Suprapubic skin (tissue), 4 donors: ENCODE results near the gene SCNN1G. TPM values are rescaled to one million over a fixed set of nuclear protein-coding genes. Genes with fewer than 3 reads are reported as not detected.

Experiments used
- DNase-seq, 2 donors: peaks; one replicate each; pipeline ENCODE4 v3.0.0-alpha.2; 2019; ENCODE audit warnings: low spot score in 2 of 2
- H3K27ac ChIP-seq: fragments of 200-600 bp; sonication (generic); one replicate; pipeline ENCODE4 v1.5.1; 2019
- H3K27me3 ChIP-seq: fragments of 200-600 bp; sonication (generic); one replicate; pipeline ENCODE4 v1.5.1; 2019
- H3K36me3 ChIP-seq: fragments of 200-600 bp; sonication (generic); one replicate; pipeline ENCODE4 v1.5.1; 2019
- H3K4me1 ChIP-seq: fragments of 200-600 bp; sonication (generic); one replicate; pipeline ENCODE4 v1.5.1; 2019
- H3K4me3 ChIP-seq: fragments of 200-600 bp; sonication (generic); one replicate; pipeline ENCODE4 v1.5.1; 2019; ENCODE audit warnings: mild to moderate bottlenecking
- H3K9me3 ChIP-seq: fragments of 200-600 bp; sonication (generic); one replicate; pipeline ENCODE4 v1.5.1; 2019
- EP300 ChIP-seq: sonication (generic); formaldehyde crosslinking; IDR thresholded peaks from one replicate; pipeline ENCODE4 v1.6.1; 2017; ENCODE audit warnings: antibody characterized with exemption
- POLR2A ChIP-seq, 2 donors: fragments of 450-650 bp; IDR thresholded peaks; one replicate each; pipeline ENCODE4 v1.6.1; 2017; ENCODE audit warnings: antibody characterized with exemption in 2 of 2, mild to moderate bottlenecking in 2 of 2, moderate library complexity in 2 of 2
- POLR2AphosphoS5 ChIP-seq, 3 donors: sonication (generic); formaldehyde crosslinking; IDR thresholded peaks; one replicate each; pipeline ENCODE4 v1.6.1; 2017; ENCODE audit warnings: antibody characterized with exemption in 3 of 3
- WGBS: methylation state at CpG from one replicate; pipeline ENCODE4 v1.1.5; 2018; 5-methylcytosine and 5-hydroxymethylcytosine counted together
- total RNA-seq, 4 donors: library from RNA; depleted of rRNA; stranded (reverse); fragments of >200 nt; gene quantifications; one replicate each; pipeline ENCODE4 v1.1.0, GENCODE V29; 2016
- TF ChIP-seq, protein P1 (sequence below), 2 donors: fragments of 200-600 bp in 1 of 2; fragments of 450-650 bp in 1 of 2; sonication (generic) in 1 of 2; IDR thresholded peaks; one replicate each; pipeline ENCODE4 v1.5.1; 2016 to 2019; ENCODE audit warnings: antibody characterized with exemption in 2 of 2, mild to moderate bottlenecking in 1 of 2, moderate library complexity in 1 of 2

The SCNN1G gene
- total RNA-seq, 4 donors from 2014 or later, result 8.5 to 25.6 (median 16.6) TPM

DNA sequence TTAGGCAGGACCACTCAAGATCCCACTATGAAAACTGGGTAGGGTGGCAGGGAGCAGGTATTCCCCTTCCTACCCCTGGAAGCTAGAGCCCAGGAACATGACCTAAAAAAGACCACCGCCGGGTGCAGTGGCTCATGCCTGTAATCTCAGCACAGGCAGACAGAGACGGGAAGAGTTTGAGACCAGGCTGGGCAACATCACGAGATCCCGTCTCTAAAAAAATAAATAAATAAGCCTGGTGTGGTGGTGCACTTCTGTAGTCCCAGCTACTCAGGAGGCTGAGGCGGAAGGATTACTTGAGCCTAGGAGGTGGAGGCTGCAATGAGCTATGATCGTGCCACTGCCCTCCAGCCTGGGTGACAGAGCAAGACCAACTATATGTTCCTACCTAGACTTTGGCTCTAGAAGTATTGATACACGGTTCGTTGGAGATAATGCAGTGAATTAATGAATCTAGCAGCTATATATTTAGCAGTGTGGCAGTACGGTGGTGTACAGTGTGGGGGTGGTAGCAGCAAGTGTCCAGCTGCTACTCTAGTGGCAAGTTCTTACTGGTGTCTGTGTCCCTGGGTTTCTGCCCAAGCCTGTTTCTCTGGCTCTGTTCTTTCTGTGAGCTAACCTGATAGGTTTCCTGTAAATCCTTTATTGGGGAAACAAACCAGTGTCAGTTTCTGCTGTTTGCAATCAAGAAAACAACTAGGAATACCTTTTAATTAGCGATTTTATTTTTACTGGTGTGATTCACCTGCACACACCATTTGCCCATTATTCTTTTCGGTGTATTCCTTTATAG is 30.0 kb upstream of the SCNN1G start:
- no peak overlapping the region for H3K27ac ChIP-seq
- H3K4me3 ChIP-seq, result no peak overlapping the region
- no peak for DNase-seq
- 71% methylated on average over 12 of the region's 12 CpGs for WGBS
- H3K9me3 ChIP-seq, result no peaks in the 10 kb centered on the region
- TF ChIP-seq EP300 (no peak), POLR2AphosphoS5 (IDR thresholded peaks at IDR 0.05) (no peak), POLR2A (IDR thresholded peaks at IDR 0.05) (no peak)
- TF ChIP-seq, protein P1, sequence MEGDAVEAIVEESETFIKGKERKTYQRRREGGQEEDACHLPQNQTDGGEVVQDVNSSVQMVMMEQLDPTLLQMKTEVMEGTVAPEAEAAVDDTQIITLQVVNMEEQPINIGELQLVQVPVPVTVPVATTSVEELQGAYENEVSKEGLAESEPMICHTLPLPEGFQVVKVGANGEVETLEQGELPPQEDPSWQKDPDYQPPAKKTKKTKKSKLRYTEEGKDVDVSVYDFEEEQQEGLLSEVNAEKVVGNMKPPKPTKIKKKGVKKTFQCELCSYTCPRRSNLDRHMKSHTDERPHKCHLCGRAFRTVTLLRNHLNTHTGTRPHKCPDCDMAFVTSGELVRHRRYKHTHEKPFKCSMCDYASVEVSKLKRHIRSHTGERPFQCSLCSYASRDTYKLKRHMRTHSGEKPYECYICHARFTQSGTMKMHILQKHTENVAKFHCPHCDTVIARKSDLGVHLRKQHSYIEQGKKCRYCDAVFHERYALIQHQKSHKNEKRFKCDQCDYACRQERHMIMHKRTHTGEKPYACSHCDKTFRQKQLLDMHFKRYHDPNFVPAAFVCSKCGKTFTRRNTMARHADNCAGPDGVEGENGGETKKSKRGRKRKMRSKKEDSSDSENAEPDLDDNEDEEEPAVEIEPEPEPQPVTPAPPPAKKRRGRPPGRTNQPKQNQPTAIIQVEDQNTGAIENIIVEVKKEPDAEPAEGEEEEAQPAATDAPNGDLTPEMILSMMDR (IDR thresholded peaks at IDR 0.05), result no peak
- peaks cover 16% of the 10 kb centered on the region for H3K4me1 ChIP-seq
- H3K27me3 ChIP-seq, result peaks cover 3% of the 10 kb centered on the region
- no peaks in the 10 kb centered on the region for H3K36me3 ChIP-seq

DNA sequence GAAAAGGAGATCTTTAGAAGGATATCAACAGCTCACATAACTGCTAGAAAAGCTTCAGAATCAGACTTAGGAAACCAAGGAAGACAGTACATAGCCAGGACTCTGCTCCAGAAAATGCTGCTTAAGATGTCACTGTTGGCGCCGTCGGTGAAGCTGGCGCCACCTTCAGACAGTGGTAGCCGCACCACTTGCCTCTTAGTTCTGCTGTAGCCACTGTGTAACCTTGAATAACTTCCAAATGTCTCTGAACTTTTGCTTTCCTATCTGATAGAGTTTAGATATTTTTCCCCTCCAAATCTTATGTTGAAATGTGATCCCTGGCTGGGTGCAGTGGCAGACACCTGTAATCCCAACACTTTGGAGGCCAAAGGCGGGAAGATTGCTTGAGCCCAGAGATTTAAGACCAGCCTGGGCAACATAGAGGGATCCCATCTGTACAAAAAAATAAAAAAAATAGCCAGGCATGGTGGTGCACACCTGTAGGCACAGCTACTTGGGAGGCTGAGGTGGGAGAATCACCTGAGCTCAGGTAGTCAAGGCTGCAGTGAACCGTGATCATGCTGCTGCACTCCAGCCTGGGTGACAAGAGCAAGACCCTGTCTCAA is 27.0 kb upstream of the SCNN1G start:
- no peak for DNase-seq
- H3K27ac ChIP-seq, result no peak overlapping the region
- H3K27me3 ChIP-seq, result peaks cover 3% of the 10 kb centered on the region
- no peak overlapping the region for H3K4me3 ChIP-seq
- H3K4me1 ChIP-seq, result no peaks in the 10 kb centered on the region
- no peak for TF ChIP-seq EP300
- no peak for TF ChIP-seq POLR2AphosphoS5 (IDR thresholded peaks at IDR 0.05)
- TF ChIP-seq, protein P1 (IDR thresholded peaks at IDR 0.05), result no peak
- TF ChIP-seq POLR2A (IDR thresholded peaks at IDR 0.05), result no peak
- 68% methylated on average over 7 of the region's 7 CpGs for WGBS
- H3K36me3 ChIP-seq, result no peaks in the 10 kb centered on the region
- H3K9me3 ChIP-seq, result no peaks in the 10 kb centered on the region

DNA sequence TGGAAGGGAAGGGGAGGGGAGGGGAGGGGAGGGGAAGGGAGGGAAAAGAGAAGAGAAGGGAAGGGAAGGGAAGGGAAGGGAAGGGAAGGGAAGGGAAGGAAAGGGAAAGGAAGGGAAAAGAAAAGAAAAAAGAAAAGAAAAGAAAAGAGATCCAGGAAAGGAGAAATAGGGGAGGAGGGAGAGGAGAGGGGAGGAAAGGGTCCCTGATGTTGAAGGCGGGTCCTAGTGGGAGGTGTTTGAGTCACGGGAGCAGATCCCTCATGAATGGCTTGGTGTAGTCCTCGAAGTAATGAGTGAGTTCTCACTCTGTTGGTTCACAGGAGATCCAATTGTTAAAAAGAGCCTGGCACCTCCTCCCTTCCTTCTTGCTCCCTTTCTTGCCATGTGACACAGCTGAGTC is 26.4 kb upstream of the SCNN1G start:
- 64% methylated on average over 3 of the region's 3 CpGs for WGBS
- Histone ChIP-seq H3K27ac (no peak overlapping the region), H3K9me3 (no peaks in the 10 kb centered on the region), H3K4me1 (no peaks in the 10 kb centered on the region), H3K4me3 (no peak overlapping the region), H3K36me3 (no peaks in the 10 kb centered on the region), H3K27me3 (peaks cover 3% of the 10 kb centered on the region)
- no peak for DNase-seq
- TF ChIP-seq, protein P1 (IDR thresholded peaks at IDR 0.05), result no peak
- TF ChIP-seq POLR2AphosphoS5 (IDR thresholded peaks at IDR 0.05) (no peak), POLR2A (IDR thresholded peaks at IDR 0.05) (no peak), EP300 (no peak)

DNA sequence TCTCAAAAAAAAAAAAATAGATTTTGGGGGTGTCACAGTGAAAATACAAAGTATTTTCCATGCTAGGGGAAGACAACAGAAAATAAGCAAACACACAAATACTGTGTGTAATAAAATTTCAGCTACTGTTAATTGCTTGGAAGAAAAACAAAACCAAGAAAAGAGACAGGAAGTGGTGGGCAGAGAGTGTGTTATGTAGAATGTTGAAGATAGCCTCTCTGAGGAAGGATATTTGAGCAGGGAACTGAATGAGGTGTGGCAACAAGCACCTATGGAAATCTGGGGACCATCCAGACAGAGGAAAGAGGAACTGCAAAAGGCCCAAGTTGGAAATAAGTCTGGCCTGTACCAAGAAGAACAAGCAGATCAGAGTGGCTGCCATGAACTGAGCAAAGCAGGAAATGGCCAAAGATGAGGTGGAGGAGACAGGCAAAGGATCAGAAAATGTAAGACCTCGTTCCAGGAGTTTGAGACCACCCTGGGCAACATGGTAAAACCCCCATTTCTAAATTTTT is 25.5 kb upstream of the SCNN1G start:
- Histone ChIP-seq H3K9me3 (no peaks in the 10 kb centered on the region), H3K4me1 (no peaks in the 10 kb centered on the region), H3K27me3 (peaks cover 3% of the 10 kb centered on the region), H3K27ac (no peak overlapping the region), H3K36me3 (no peaks in the 10 kb centered on the region), H3K4me3 (no peak overlapping the region)
- TF ChIP-seq POLR2A (IDR thresholded peaks at IDR 0.05) (no peak), EP300 (no peak), POLR2AphosphoS5 (IDR thresholded peaks at IDR 0.05) (no peak)
- TF ChIP-seq, protein P1 (IDR thresholded peaks at IDR 0.05), result no peak
- 74% methylated on average over 1 of the region's 1 CpG for WGBS
- no peak for DNase-seq

DNA sequence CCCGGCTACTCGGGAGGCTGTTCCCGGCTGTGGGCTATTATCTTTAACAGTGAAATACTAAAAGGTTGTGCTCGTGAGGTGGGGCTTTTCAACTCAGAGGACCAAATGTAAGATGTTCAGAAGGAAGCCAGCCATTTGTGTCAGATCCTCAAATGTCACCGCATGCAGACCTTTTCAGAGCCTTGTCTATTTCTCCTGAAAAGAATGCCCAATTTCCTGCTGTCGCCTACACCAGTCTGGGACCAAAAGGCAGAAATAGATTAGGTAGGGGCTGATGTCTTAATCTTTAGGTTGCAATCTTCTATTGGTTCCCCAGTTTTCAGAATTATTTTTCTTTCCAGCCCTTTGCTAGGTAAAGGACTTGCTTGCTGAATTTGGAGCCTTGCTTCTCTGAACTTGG is 24.4 kb upstream of the SCNN1G start:
- DNase-seq, result no peak
- TF ChIP-seq, protein P1 (IDR thresholded peaks at IDR 0.05), result no peak
- TF ChIP-seq EP300 (no peak), POLR2AphosphoS5 (IDR thresholded peaks at IDR 0.05) (no peak), POLR2A (IDR thresholded peaks at IDR 0.05) (no peak)
- no peaks in the 10 kb centered on the region for H3K36me3 ChIP-seq
- peaks cover 3% of the 10 kb centered on the region for H3K27me3 ChIP-seq
- WGBS, result 96% methylated on average over 6 of the region's 6 CpGs
- H3K27ac ChIP-seq, result no peak overlapping the region
- H3K4me3 ChIP-seq, result no peak overlapping the region
- no peaks in the 10 kb centered on the region for H3K4me1 ChIP-seq
- no peaks in the 10 kb centered on the region for H3K9me3 ChIP-seq
